SK-N-SH (cell line): ENCODE data around the gene ZHX3. TPM values are rescaled to one million over a fixed set of nuclear protein-coding genes. Genes with fewer than 3 reads are reported as not detected.
A peak's percentile ranks its signal among the peaks of the same experiment; 100 is the strongest.

Source experiments
- CTCF ChIA-PET: fragments of 300-600, 350-600 bp; formaldehyde crosslinking; extraction: SDS; loops from one replicate; lab custom pipeline; 2021; lab: Yijun Ruan, JAX
- POLR2A ChIA-PET: fragments of 350-600 bp; sonication (Branson Sonifier 250); formaldehyde crosslinking; extraction: SDS; loops from one replicate; lab custom pipeline; 2020; ENCODE audit warnings: antibody characterized with exemption, inconsistent platforms; lab: Yijun Ruan, JAX
- DNase-seq: peaks from one replicate; pipeline ENCODE4 v3.0.0; 2012
- H2AFZ ChIP-seq: fragments of 200-600 bp; sonication (generic); 2 replicates; pipeline ENCODE4 v1.8.1; 2016; ENCODE audit warnings: antibody characterized with exemption, mild to moderate bottlenecking, low read depth
- H3F3A ChIP-seq: fragments of 200-600 bp; sonication (generic); replicated peaks from 2 replicates; pipeline ENCODE3; 2016; ENCODE audit warnings: antibody characterized with exemption, mild to moderate bottlenecking; ENCODE audit not compliant: insufficient read depth
- H3K27ac ChIP-seq, 2 experiments: fragments of 200-500 bp in 1 of 2; fragments of 200-600 bp in 1 of 2; sonication (Bioruptor generic) in 1 of 2; sonication (generic), shearing (Covaris generic) in 1 of 2; 2 replicates each; pipeline versions ENCODE4 v1.5.1 to v1.6.1; 2014 to 2016; ENCODE audit warnings: low read depth in 2 of 2, inconsistent platforms in 1 of 2, low read length in 1 of 2, mild to moderate bottlenecking in 1 of 2, mixed read lengths in 1 of 2
- H3K27me3 ChIP-seq: fragments of 200-600 bp; sonication (generic), shearing (Covaris generic); 2 replicates; pipeline ENCODE4 v1.6.1; 2016; ENCODE audit warnings: mixed run types; ENCODE audit not compliant: insufficient read depth
- H3K36me3 ChIP-seq, 2 experiments: fragments of 200-500 bp in 1 of 2; fragments of 200-600 bp in 1 of 2; sonication (Bioruptor generic) in 1 of 2; sonication (generic) in 1 of 2; replicated peaks in 1 of 2; 2 replicates each; pipeline versions ENCODE3 to v1.5.1; 2014 to 2016; ENCODE audit warnings: low read length in 1 of 2, mild to moderate bottlenecking in 1 of 2; ENCODE audit not compliant: insufficient read depth in 2 of 2, control insufficient read depth in 1 of 2
- H3K4me1 ChIP-seq, 2 experiments: fragments of 200-500 bp in 1 of 2; fragments of 200-600 bp in 1 of 2; sonication (Bioruptor generic) in 1 of 2; sonication (generic), shearing (Covaris generic) in 1 of 2; 2 replicates each; pipeline versions ENCODE4 v1.5.1 to v1.6.1; 2014 to 2016; ENCODE audit warnings: low read depth in 1 of 2, low read length in 1 of 2, mixed run types in 1 of 2; ENCODE audit not compliant: insufficient read depth in 2 of 2, control insufficient read depth in 1 of 2
- H3K4me2 ChIP-seq: fragments of 200-600 bp; sonication (generic), shearing (Covaris generic); 2 replicates; pipeline ENCODE4 v1.6.1; 2017; ENCODE audit warnings: mixed run types
- H3K4me3 ChIP-seq, 2 experiments: fragments of 200-500 bp in 1 of 2; fragments of 200-600 bp in 1 of 2; sonication (Bioruptor generic) in 1 of 2; sonication (generic), shearing (Covaris generic) in 1 of 2; 2 replicates each; pipeline versions ENCODE4 v1.5.1 to v1.8.1; 2014 to 2016; ENCODE audit warnings: low read depth in 2 of 2, inconsistent platforms in 1 of 2, low read length in 1 of 2, mild to moderate bottlenecking in 1 of 2, mixed read lengths in 1 of 2, moderate library complexity in 1 of 2
- H3K79me2 ChIP-seq: fragments of 200-600 bp; sonication (generic); 2 replicates; pipeline ENCODE4 v1.8.1; 2017; ENCODE audit warnings: mild to moderate bottlenecking; ENCODE audit not compliant: insufficient read depth
- H3K9ac ChIP-seq: fragments of 200-600 bp; sonication (generic); 2 replicates; pipeline ENCODE4 v1.6.1; 2017; ENCODE audit warnings: mixed run types
- H3K9me2 ChIP-seq: fragments of 200-600 bp; sonication (generic); 2 replicates; pipeline ENCODE4 v1.6.1; 2017; ENCODE audit warnings: mixed run types
- H3K9me3 ChIP-seq: fragments of 200-600 bp; sonication (generic); 2 replicates; pipeline ENCODE4 v1.6.1; 2017; ENCODE audit warnings: mixed run types, mild to moderate bottlenecking, moderate library complexity
- H4K20me1 ChIP-seq: fragments of 200-600 bp; sonication (generic); 2 replicates; pipeline ENCODE4 v1.6.1; 2017; ENCODE audit warnings: mild to moderate bottlenecking, mixed run types; ENCODE audit not compliant: insufficient read depth
- EP300 ChIP-seq, 2 experiments: IDR thresholded peaks; 2 replicates each; pipeline versions ENCODE4 v1.4.0 to v1.6.1; 2012; ENCODE audit warnings: borderline replicate concordance in 1 of 2, low read depth in 1 of 2, low read length in 1 of 2
- GABPA ChIP-seq: IDR thresholded peaks from 2 replicates; pipeline ENCODE4 v1.4.0; 2012; ENCODE audit warnings: low read depth, mild to moderate bottlenecking
- JUND ChIP-seq: IDR thresholded peaks from 2 replicates; pipeline ENCODE4 v1.4.0; 2012
- MEF2A ChIP-seq: IDR thresholded peaks from 2 replicates; pipeline ENCODE4 v1.4.0; 2012; ENCODE audit warnings: low read depth, borderline replicate concordance
- NRF1 ChIP-seq: IDR thresholded peaks from 2 replicates; pipeline ENCODE4 v1.6.1; 2012; ENCODE audit warnings: low read depth, mild to moderate bottlenecking, low read length
- PBX3 ChIP-seq: IDR thresholded peaks from 2 replicates; pipeline ENCODE4; 2012
- POLR2AphosphoS5 ChIP-seq: IDR thresholded peaks from 2 replicates; pipeline ENCODE4 v1.6.1; 2012; ENCODE audit warnings: low read depth, low read length
- RCOR1 ChIP-seq: fragments of 150-350 bp; IDR thresholded peaks from 2 replicates; pipeline ENCODE4 v1.6.1; 2017; ENCODE audit warnings: antibody characterized with exemption, low read length
- REST ChIP-seq: IDR thresholded peaks from 2 replicates; pipeline ENCODE4 v1.6.1; 2012; ENCODE audit warnings: mild to moderate bottlenecking, low read depth, low read length, moderate library complexity
- RXRA ChIP-seq: IDR thresholded peaks from 2 replicates; pipeline ENCODE4 v1.4.0; 2012; ENCODE audit warnings: low read depth, mild to moderate bottlenecking, borderline replicate concordance
- SIN3A ChIP-seq: IDR thresholded peaks from 2 replicates; pipeline ENCODE4 v1.6.1; 2012; ENCODE audit warnings: low read depth, mild to moderate bottlenecking, low read length, moderate library complexity, borderline replicate concordance
- SMC3 ChIP-seq: IDR thresholded peaks from 2 replicates; pipeline ENCODE4 v1.6.1; 2012; ENCODE audit warnings: low read depth, low read length, improper control_type of control experiment
- TEAD4 ChIP-seq: IDR thresholded peaks from 2 replicates; pipeline ENCODE4 v1.4.0; 2012; ENCODE audit warnings: mild to moderate bottlenecking, borderline replicate concordance; ENCODE audit not compliant: insufficient read depth
- ZBTB33 ChIP-seq: IDR thresholded peaks from 2 replicates; pipeline ENCODE4 v1.4.0; 2012; ENCODE audit warnings: low read depth, borderline replicate concordance
- WGBS: methylation state at CpG from one replicate; pipeline ENCODE4 v1.1.6; 2017; ENCODE audit warnings: low lambda C conversion rate; 5-methylcytosine and 5-hydroxymethylcytosine counted together
- polyA plus RNA-seq, 3 experiments: library from polyadenylated mRNA; depleted of rRNA; stranded (reverse); fragments of >200 nt; gene quantifications; 2 replicates each; pipeline ENCODE4 v1.2.3, GENCODE V29; 2012

ZHX3 gene
- polyA plus RNA-seq, 1 of the 3 experiments (the other 2 are of a cell fraction), result 6.0 TPM

- no peaks in the 10 kb centered on the region for H3K9me3 ChIP-seq
- ChIA-PET CTCF (no interaction called here), POLR2A (no interaction called here)
- no peak overlapping the region for H3K4me3 ChIP-seq
- peaks cover 7% of the 10 kb centered on the region for H3F3A ChIP-seq
- H3K27me3 ChIP-seq, result no peaks in the 10 kb centered on the region
- H3K9ac ChIP-seq, result no peak overlapping the region
- no peaks in the 10 kb centered on the region for H4K20me1 ChIP-seq
- TF ChIP-seq MEF2A (no peak), PBX3 (peak; percentile 72)
- WGBS, result 55% methylated on average over 2 of the region's 2 CpGs
- no peak for DNase-seq
- H3K9me2 ChIP-seq, result no peaks in the 10 kb centered on the region
- no peaks in the 10 kb centered on the region; a peak in 1 of 4 replicates for H3K4me1 ChIP-seq
- no peak overlapping the region for H2AFZ ChIP-seq
- H3K27ac ChIP-seq, result peak overlapping the region in 1 of 2 experiments; percentile 41; a peak in 1 of 4 replicates
- H3K36me3 ChIP-seq, result no peaks in the 10 kb centered on the region
- peaks cover 85% of the 10 kb centered on the region for H3K79me2 ChIP-seq
- 0 out of 2 replicates have a peak overlapping the region, but pooled peaks have one; percentile 0 for H3K4me2 ChIP-seq
These were observed 7.7 kb downstream of the ZHX3 start for GRCh38 chr20:41309817-41310216.

- no peaks in the 10 kb centered on the region for H4K20me1 ChIP-seq
- POLR2A ChIA-PET, result no interaction called here
- no peaks in the 10 kb centered on the region for H3K36me3 ChIP-seq
- no peak for TF ChIP-seq RCOR1
- no peaks in the 10 kb centered on the region for H3K9me2 ChIP-seq
- no peak for DNase-seq
- 78% methylated on average over 3 of the region's 3 CpGs for WGBS
- peaks cover 7% of the 10 kb centered on the region for H3F3A ChIP-seq
- peak overlapping the region in 1 of 2 experiments; percentile 41; a peak in 2 of 4 replicates for H3K27ac ChIP-seq
- CTCF ChIA-PET, result interaction anchor here (0.7 to 1.6 kb wide), 3 partner anchors 16 to 136 kb away, joined by 3 to 6 read pairs (median 3); partner anchors contain the start of gene LPIN3
- H3K79me2 ChIP-seq, result peaks cover 85% of the 10 kb centered on the region
- no peak overlapping the region for H2AFZ ChIP-seq
- no peaks in the 10 kb centered on the region for H3K9me3 ChIP-seq
- H3K4me1 ChIP-seq, result no peaks in the 10 kb centered on the region; a peak in 1 of 4 replicates
- H3K4me2 ChIP-seq, result no peak overlapping the region
- H3K9ac ChIP-seq, result no peak overlapping the region
- no peak overlapping the region for H3K4me3 ChIP-seq
- no peaks in the 10 kb centered on the region for H3K27me3 ChIP-seq
These were observed 8.7 kb downstream of the ZHX3 start for GRCh38 chr20:41308726-41309413.

- ChIA-PET POLR2A (no interaction called here), CTCF (interaction anchor here (0.8 to 1.6 kb wide), 2 partner anchors 15 to 31 kb away, joined by 3 to 6 read pairs; partner anchors contain the start of gene LPIN3)
- Histone ChIP-seq H2AFZ (no peak overlapping the region), H3K79me2 (peaks cover 85% of the 10 kb centered on the region), H3K9me2 (no peaks in the 10 kb centered on the region), H3K27ac (peak overlapping the region in 1 of 2 experiments; percentile 41; a peak in 2 of 4 replicates), H3K36me3 (no peaks in the 10 kb centered on the region), H3K4me1 (no peaks in the 10 kb centered on the region; a peak in 1 of 4 replicates), H3F3A (peaks cover 7% of the 10 kb centered on the region), H3K4me2 (no peak overlapping the region), H3K27me3 (no peaks in the 10 kb centered on the region), H4K20me1 (no peaks in the 10 kb centered on the region), H3K9me3 (no peaks in the 10 kb centered on the region), H3K4me3 (no peak overlapping the region), H3K9ac (no peak overlapping the region)
- no peak for DNase-seq
- 22% methylated on average over 1 of the region's 1 CpG for WGBS
- no peak for TF ChIP-seq EP300 (IDR thresholded peaks at IDR 0.05; ENCODE audit: borderline replicate concordance in 1 of 2, low read depth in 1 of 2, low read length in 1 of 2)
- no peak for TF ChIP-seq NRF1
- TF ChIP-seq JUND, result no peak
- TF ChIP-seq ZBTB33, result no peak
- TF ChIP-seq RCOR1, result no peak
- TF ChIP-seq SMC3, result no peak
- no peak for TF ChIP-seq REST
- no peak for TF ChIP-seq SIN3A
- TF ChIP-seq TEAD4, result no peak
- no peak for TF ChIP-seq RXRA
- no peak for TF ChIP-seq POLR2AphosphoS5
- TF ChIP-seq GABPA, result no peak
These were observed 9.2 kb downstream of the ZHX3 start for GRCh38 chr20:41308290-41308711.
